Esophagus muscularis mucosa (tissue), 4 donors: ENCODE data around the gene YKT6. TPM values are rescaled to one million over a fixed set of nuclear protein-coding genes. Genes with fewer than 3 reads are reported as not detected.

Experiments used
- DNase-seq: peaks from one replicate; pipeline ENCODE4 v3.0.0-alpha.2; 2017; ENCODE audit errors: extremely low spot score
- H3K27ac ChIP-seq, 4 donors: fragments of 200-600 bp; sonication (generic); replicated peaks in 1 of 4; 1 replicate in 3 of 4; 2 replicates in 1 of 4; pipeline ENCODE4 v1.5.1; 2016 to 2019; ENCODE audit warnings: mild to moderate bottlenecking in 1 of 4
- H3K27me3 ChIP-seq, 4 donors: fragments of 200-600 bp; sonication (generic); one replicate each; pipeline versions ENCODE4 v1.5.1 to v1.6.0; 2016 to 2019
- H3K36me3 ChIP-seq, 4 donors: fragments of 200-600 bp; sonication (generic); one replicate each; pipeline ENCODE4 v1.5.1; 2016 to 2019
- H3K4me1 ChIP-seq, 4 donors: fragments of 200-600 bp; sonication (generic); one replicate each; pipeline ENCODE4 v1.5.1; 2016 to 2019
- H3K4me3 ChIP-seq, 4 donors: fragments of 200-600 bp; sonication (generic); 1 replicate in 2 of 4; 2 replicates in 2 of 4; pipeline ENCODE4 v1.5.1; 2016 to 2019; ENCODE audit warnings: mild to moderate bottlenecking in 4 of 4, moderate library complexity in 1 of 4
- H3K9me3 ChIP-seq, 4 donors: fragments of 200-600 bp; sonication (generic); 1 replicate in 3 of 4; 2 replicates in 1 of 4; pipeline ENCODE4 v1.5.1; 2016 to 2019
- CTCF ChIP-seq, 3 experiments: fragments of 200-600 bp in 2 of 3; fragments of 450-650 bp in 1 of 3; sonication (generic) in 2 of 3; IDR thresholded peaks; one replicate each; pipeline ENCODE4 v1.5.1; 2017 to 2019; ENCODE audit warnings: antibody characterized with exemption in 3 of 3, mild to moderate bottlenecking in 2 of 3, moderate library complexity in 1 of 3
- EP300 ChIP-seq: sonication (generic); formaldehyde crosslinking; IDR thresholded peaks from one replicate; pipeline ENCODE4 v1.6.1; 2017; ENCODE audit warnings: antibody characterized with exemption
- POLR2A ChIP-seq: fragments of 450-650 bp; IDR thresholded peaks from one replicate; pipeline ENCODE4 v1.6.1; 2017; ENCODE audit warnings: antibody characterized with exemption, moderate library complexity, mild to moderate bottlenecking, low read depth
- POLR2AphosphoS5 ChIP-seq, 2 donors: sonication (generic); formaldehyde crosslinking; IDR thresholded peaks; one replicate each; pipeline ENCODE4 v1.6.1; 2017; ENCODE audit warnings: antibody characterized with exemption in 2 of 2
- WGBS: methylation state at CpG from one replicate; pipeline ENCODE4 v1.1.5; 2018; 5-methylcytosine and 5-hydroxymethylcytosine counted together
- intact Hi-C: fragments of 100-400 bp; cut with DNase I; formaldehyde crosslinking; loops from one replicate; pipeline ENCODE4 v1.15.1; 2023
- total RNA-seq, 4 donors: library from RNA; depleted of rRNA; stranded (reverse); fragments of >200 nt; gene quantifications; one replicate each; pipeline versions ENCODE4 v1.1.0 to v1.2.1, GENCODE V29; 2016

YKT6 gene
- total RNA-seq, 4 donors from 2014 or later: 49.8 to 79.5 (median 64.4) TPM

- intact Hi-C loops: no loop called here
- no peak for TF ChIP-seq POLR2A
- TF ChIP-seq CTCF (IDR thresholded peaks at IDR 0.05): no peak
- no peak for TF ChIP-seq POLR2AphosphoS5 (IDR thresholded peaks at IDR 0.05)
- no peak for TF ChIP-seq EP300
- no peaks in the 10 kb centered on the region for H3K4me1 ChIP-seq
- H3K27ac ChIP-seq: no peak overlapping the region
- H3K9me3 ChIP-seq: no peaks in the 10 kb centered on the region
- no peak overlapping the region for H3K4me3 ChIP-seq
- DNase-seq: no peak
- H3K27me3 ChIP-seq: no peaks in the 10 kb centered on the region
- no peaks in the 10 kb centered on the region for H3K36me3 ChIP-seq
- 74% methylated on average over 3 of the region's 3 CpGs for WGBS
Observed at GRCh38 chr7:44154703-44155102, 46.1 kb upstream of the YKT6 start.

DNA sequence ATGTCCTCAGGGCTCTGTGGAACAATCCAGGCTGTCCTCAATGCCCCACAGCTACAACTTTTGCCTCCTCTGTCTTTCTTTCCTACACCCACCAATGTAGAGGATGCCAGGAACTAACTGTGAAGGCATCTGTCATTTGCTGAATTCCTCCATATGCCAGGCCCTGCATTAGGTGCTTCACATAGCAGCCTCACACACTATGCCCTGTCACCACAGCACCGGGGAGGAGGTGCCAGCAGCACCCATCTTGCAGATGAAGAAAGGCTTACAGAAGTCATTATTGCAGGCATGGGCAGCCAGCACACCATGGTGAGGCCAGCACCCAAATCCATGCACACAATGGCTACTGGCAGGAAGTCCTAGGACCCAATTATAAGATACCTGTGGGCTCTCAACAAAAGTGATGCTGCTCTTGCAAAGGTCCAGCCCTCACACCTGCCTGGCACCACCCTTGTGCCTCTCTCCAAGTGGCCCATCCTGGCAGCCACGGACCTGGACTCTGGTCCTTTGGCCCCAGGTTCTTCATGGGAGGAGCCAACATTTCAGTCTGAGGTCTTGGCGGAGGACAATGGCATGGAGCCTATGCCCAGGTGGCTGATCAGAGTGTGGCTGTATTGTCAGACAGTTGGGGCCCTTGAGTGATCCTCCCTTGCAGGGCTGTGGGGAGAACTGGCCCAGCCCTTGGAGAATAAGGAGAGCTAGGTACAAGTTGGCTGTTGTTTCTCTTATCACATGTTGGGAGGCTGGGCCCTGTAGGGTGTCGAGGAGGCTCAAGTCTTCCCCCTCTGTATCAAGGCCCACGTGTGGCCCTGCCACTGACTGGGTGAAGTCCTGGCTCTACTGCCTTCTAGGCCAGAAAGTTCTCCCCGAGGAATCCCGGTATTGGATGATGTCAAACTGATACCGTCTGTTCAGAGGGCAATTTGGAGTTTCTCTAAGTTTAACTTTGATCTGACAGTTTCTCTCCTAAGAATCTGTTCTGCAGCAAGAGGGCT, 45.3 kb upstream of the YKT6 start:
- H3K4me3 ChIP-seq: no peak overlapping the region
- no peak overlapping the region for H3K27ac ChIP-seq
- no peak for DNase-seq
- no peaks in the 10 kb centered on the region for H3K9me3 ChIP-seq
- H3K27me3 ChIP-seq: no peaks in the 10 kb centered on the region
- intact Hi-C loops: no loop called here
- no peaks in the 10 kb centered on the region for H3K4me1 ChIP-seq
- WGBS: 74% methylated on average over 7 of the region's 8 CpGs
- H3K36me3 ChIP-seq: no peaks in the 10 kb centered on the region
- TF ChIP-seq POLR2A (no peak), POLR2AphosphoS5 (IDR thresholded peaks at IDR 0.05) (no peak), CTCF (IDR thresholded peaks at IDR 0.05) (no peak), EP300 (no peak)

DNA sequence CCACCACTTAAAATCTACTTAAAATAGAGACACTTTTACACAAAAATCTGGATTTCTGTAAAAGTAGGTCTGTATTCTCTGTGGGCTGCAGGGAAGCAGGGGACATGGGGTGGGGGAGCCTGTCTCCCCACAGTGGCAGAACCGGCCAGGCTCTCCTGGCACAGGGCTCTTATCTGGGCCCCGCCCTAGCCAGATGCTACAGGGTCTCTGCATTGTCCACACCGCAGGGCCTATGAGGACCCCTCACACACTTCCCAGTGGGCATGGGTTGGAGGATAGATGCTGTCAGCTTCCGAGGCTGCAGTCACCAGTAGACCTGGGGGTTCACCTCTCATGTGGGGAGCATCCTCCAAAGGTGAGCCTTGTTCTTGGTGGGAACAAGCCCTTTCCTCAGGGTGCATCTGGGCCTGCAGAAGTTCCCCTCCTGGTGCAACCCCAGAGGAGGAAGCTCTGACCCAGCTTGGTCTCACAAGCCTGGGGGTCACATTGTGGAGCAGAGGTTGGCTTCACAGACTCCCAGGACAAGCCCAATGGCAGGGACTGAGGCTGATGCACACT, 44.2 kb upstream of the YKT6 start:
- Histone ChIP-seq H3K4me3 (no peak overlapping the region), H3K27me3 (no peaks in the 10 kb centered on the region), H3K9me3 (no peaks in the 10 kb centered on the region), H3K4me1 (no peaks in the 10 kb centered on the region), H3K36me3 (no peaks in the 10 kb centered on the region), H3K27ac (no peak overlapping the region)
- 86% methylated on average over 3 of the region's 4 CpGs for WGBS
- intact Hi-C loops: no loop called here
- DNase-seq: no peak
- no peak for TF ChIP-seq EP300

- intact Hi-C loops: no loop called here
- Histone ChIP-seq H3K4me3 (no peak overlapping the region), H3K9me3 (no peaks in the 10 kb centered on the region), H3K27ac (no peak overlapping the region), H3K27me3 (no peaks in the 10 kb centered on the region), H3K36me3 (no peaks in the 10 kb centered on the region), H3K4me1 (no peaks in the 10 kb centered on the region)
- TF ChIP-seq CTCF (IDR thresholded peaks at IDR 0.05) (no peak), POLR2AphosphoS5 (IDR thresholded peaks at IDR 0.05) (no peak), EP300 (no peak), POLR2A (no peak)
- no peak for DNase-seq
- 94% methylated on average over 11 of the region's 15 CpGs for WGBS
Observed at GRCh38 chr7:44157116-44158080, 43.4 kb upstream of the YKT6 start.
